Measurements from ENCODE around the gene RNLS. TPM values are rescaled to one million over a fixed set of nuclear protein-coding genes. Genes with fewer than 3 reads are reported as not detected.

Gene RNLS
- total and polyA plus RNA-seq, 2 of the 8 experiments (the other 6 are each of a cell fraction or from before 2014, with no cell fraction given), result 7.5 to 12.7 TPM

- Histone ChIP-seq H3K27me3 (replicated peaks in 1 of 4; ENCODE audit: control insufficient read depth in 3 of 4, extremely low read depth in 1 of 4, insufficient read depth in 3 of 4, low read length in 3 of 4) (peaks cover 0 to 1% (median 0%) of the 10 kb centered on the region in 4 experiments; a peak in 1 of 7 replicates), H3K4me1 (replicated peaks in 1 of 4; ENCODE audit: control insufficient read depth in 3 of 4, insufficient read depth in 4 of 4, low read length in 3 of 4) (no peaks in the 10 kb centered on the region), H3K9ac (replicated peaks in 1 of 4; ENCODE audit: extremely low read depth in 1 of 4, low read depth in 3 of 4, low read length in 3 of 4) (no peak overlapping the region), H3K4ac (replicated peaks; ENCODE audit: insufficient read length, low read depth, low read length) (no peak overlapping the region), H3K56ac (replicated peaks; ENCODE audit: insufficient read length, low read depth, low read length) (no peak overlapping the region), H4K91ac (replicated peaks; ENCODE audit: insufficient read length, low read length) (no peak overlapping the region), H3K23ac (ENCODE audit: insufficient read length) (no peak overlapping the region), H3K23me2 (ENCODE audit: low read depth, low read length) (no peaks in the 10 kb centered on the region), H4K8ac (ENCODE audit: extremely low read depth, insufficient read depth, low read length) (no peak overlapping the region), H3K4me3 (ENCODE audit: extremely low read depth in 1 of 4, insufficient read depth in 2 of 4, low read depth in 3 of 4, low read length in 4 of 4) (no peak overlapping the region), H3K9me3 (ENCODE audit: insufficient read depth in 2 of 2, low read depth in 1 of 2, low read length in 1 of 2) (no peaks in the 10 kb centered on the region), H2BK15ac (ENCODE audit: low read length) (no peak overlapping the region), H2AFZ (ENCODE audit: low read length) (0 out of 2 replicates have a peak overlapping the region, but pooled peaks have one; percentile 73), H2BK120ac (replicated peaks; ENCODE audit: low read depth, low read length) (no peak overlapping the region), H3K4me2 (ENCODE audit: insufficient read depth in 1 of 2, low read depth in 2 of 2, low read length in 2 of 2) (no peak overlapping the region), H3K27ac (ENCODE audit: low read depth, low read length) (no peak overlapping the region), H2AK5ac (ENCODE audit: low read depth, low read length) (no peak overlapping the region), H3K36me3 (ENCODE audit: control insufficient read depth in 2 of 4, insufficient read depth in 4 of 4, low read length in 3 of 4) (no peaks in the 10 kb centered on the region), H3K18ac (ENCODE audit: extremely low read depth, low read length) (no peak overlapping the region), H4K20me1 (replicated peaks in 1 of 2; ENCODE audit: control insufficient read depth in 1 of 2, insufficient read depth in 2 of 2, low read length in 2 of 2) (no peaks in the 10 kb centered on the region), H2BK20ac (ENCODE audit: low read length) (no peak overlapping the region), H2BK12ac (ENCODE audit: low read depth, low read length) (no peak overlapping the region), H3K79me1 (ENCODE audit: low read depth, low read length) (no peaks in the 10 kb centered on the region), H2BK5ac (ENCODE audit: low read depth, low read length) (no peak overlapping the region), H4K5ac (ENCODE audit: insufficient read length, low read depth, low read length) (no peak overlapping the region), H3K14ac (ENCODE audit: insufficient read length) (no peak overlapping the region), H3K79me2 (ENCODE audit: control insufficient read depth in 1 of 2, insufficient read depth in 2 of 2, low read length in 2 of 2) (no peaks in the 10 kb centered on the region)
- WGBS, 2 experiments (ENCODE audit: extremely low coverage in 1 of 2, insufficient coverage in 1 of 2, insufficient read length in 1 of 2, insufficient replicate concordance in 2 of 2, low coverage in 1 of 2, low lambda C conversion rate in 2 of 2, missing lambda C conversion rate in 1 of 2), result 93% methylated on average over 6 of the region's 6 CpGs; no CpG with 5 or more reads in 1 of the 2 experiments
- ChIA-PET CTCF (ENCODE audit: partially characterized antibody) (interaction anchor here (1.0 kb wide), 1 partner anchor 25 kb away, joined by 3 read pairs; the partner anchor contains the start of gene RNLS), POLR2A (ENCODE audit: partially characterized antibody) (no interaction called here)
- DNase-seq (ENCODE audit: low read depth in 1 of 2, low spot score in 2 of 2), result no peak
- FAIRE-seq, result no peak
- no peak for TF ChIP-seq MAFK (IDR thresholded peaks at IDR 0.05; ENCODE audit: low read depth, low read length)
- TF ChIP-seq, protein P1, sequence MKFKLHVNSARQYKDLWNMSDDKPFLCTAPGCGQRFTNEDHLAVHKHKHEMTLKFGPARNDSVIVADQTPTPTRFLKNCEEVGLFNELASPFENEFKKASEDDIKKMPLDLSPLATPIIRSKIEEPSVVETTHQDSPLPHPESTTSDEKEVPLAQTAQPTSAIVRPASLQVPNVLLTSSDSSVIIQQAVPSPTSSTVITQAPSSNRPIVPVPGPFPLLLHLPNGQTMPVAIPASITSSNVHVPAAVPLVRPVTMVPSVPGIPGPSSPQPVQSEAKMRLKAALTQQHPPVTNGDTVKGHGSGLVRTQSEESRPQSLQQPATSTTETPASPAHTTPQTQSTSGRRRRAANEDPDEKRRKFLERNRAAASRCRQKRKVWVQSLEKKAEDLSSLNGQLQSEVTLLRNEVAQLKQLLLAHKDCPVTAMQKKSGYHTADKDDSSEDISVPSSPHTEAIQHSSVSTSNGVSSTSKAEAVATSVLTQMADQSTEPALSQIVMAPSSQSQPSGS (IDR thresholded peaks at IDR 0.05; ENCODE audit: low read length), result no peak
- no peak for TF ChIP-seq CHD2 (IDR thresholded peaks at IDR 0.05; ENCODE audit: low read length)
- no peak for TF ChIP-seq SIX5 (IDR thresholded peaks at IDR 0.05; ENCODE audit: low read depth, low read length)
- no peak for TF ChIP-seq HDAC6 (IDR thresholded peaks at IDR 0.05; ENCODE audit: low read depth, low read length)
- no peak for TF ChIP-seq SRF (IDR thresholded peaks at IDR 0.05; ENCODE audit: low read depth, low read length)
- TF ChIP-seq RFX5 (IDR thresholded peaks at IDR 0.05; ENCODE audit: borderline replicate concordance, low read depth, low read length), result no peak
- no peak for TF ChIP-seq SAP30 (IDR thresholded peaks at IDR 0.05; ENCODE audit: insufficient read depth, insufficient replicate concordance, low read length)
- TF ChIP-seq EGR1 (IDR thresholded peaks at IDR 0.05; ENCODE audit: borderline replicate concordance, low read depth, low read length), result no peak
- no peak for TF ChIP-seq CBX8 (IDR thresholded peaks at IDR 0.05; ENCODE audit: borderline replicate concordance, low read depth, low read length)
- no peak for TF ChIP-seq CREB1 (IDR thresholded peaks at IDR 0.05)
- no peak for TF ChIP-seq CEBPB (IDR thresholded peaks at IDR 0.05; ENCODE audit: low read depth, low read length)
These were observed 25.1 kb upstream of the RNLS start for GRCh38 chr10:88608052-88608732.
